ENCODE measurements around the gene TTC7B. TPM values are rescaled to one million over a fixed set of nuclear protein-coding genes. Genes with fewer than 3 reads are reported as not detected.

Gene TTC7B
- total and polyA plus RNA-seq, 9 of the 15 experiments (the other 6 are each of a cell fraction or from before 2014, with no cell fraction given), result 2.2 to 77.2 (median 36.7) TPM

- no peak for TF ChIP-seq ZBTB11 (CRISPR knock-in tag; IDR thresholded peaks at IDR 0.05)
- TF ChIP-seq SIRT6 (IDR thresholded peaks at IDR 0.05; ENCODE audit: low read depth, low read length), result no peak
- TF ChIP-seq ZNF318 (IDR thresholded peaks at IDR 0.05; ENCODE audit: borderline replicate concordance in 1 of 2, low read depth in 1 of 2), result no peak
- TF ChIP-seq BCOR (IDR thresholded peaks at IDR 0.05), result no peak
- TF ChIP-seq PTRF (tag; IDR thresholded peaks at IDR 0.05), result no peak
- no peak for TF ChIP-seq POLR2B (IDR thresholded peaks at IDR 0.05; ENCODE audit: low read depth, partially characterized antibody)
- peak; percentile 65; the same call in 1 of the 2 replicates for TF ChIP-seq ZEB2 (IDR thresholded peaks at IDR 0.05)
- no peak for TF ChIP-seq MLLT1 (IDR thresholded peaks at IDR 0.05)
- no peak for TF ChIP-seq TFAM (CRISPR knock-in tag; conservative IDR thresholded peaks at IDR 0.05)
- TF ChIP-seq ELK1 (CRISPR knock-in tag; IDR thresholded peaks at IDR 0.05), result no peak
These were observed 10.3 kb downstream of the TTC7B start (continued) for GRCh38 chr14:90805662-90806540.

Data from K562 (cell line).